Spleen (tissue), 7 donors: ENCODE results near the gene RPAP2.

Source experiments
- CTCF ChIP-seq, 11 experiments: fragments of 200-600 bp in 7 of 11; fragments of 450-650 bp in 4 of 11; sonication (generic) in 4 of 11; IDR thresholded peaks in 8 of 11; conservative IDR thresholded peaks in 3 of 11; 1 replicate in 7 of 11; 2 replicates in 4 of 11; pipeline versions ENCODE4 v1.4.0 to v1.8.0; 2016 to 2021; ENCODE audit warnings: antibody characterized with exemption in 11 of 11, inconsistent platforms in 4 of 11, mild to moderate bottlenecking in 1 of 11
- POLR2AphosphoS5 ChIP-seq, 3 donors: sonication (generic); formaldehyde crosslinking; IDR thresholded peaks; one replicate each; pipeline ENCODE4 v1.5.1; 2017; ENCODE audit warnings: antibody characterized with exemption in 3 of 3
- donor health status: DM: no; HTN: no; CAD: no; lungs with moderate emphysema.
- donor health status: DM: no; HTN: no; CAD: no.
- donor health status: DM: no; HTN: no; CAD: no.

GRCh38 chr1:92346866-92347640 lies 48.2 kb downstream of the RPAP2 start:
- no peak for TF ChIP-seq CTCF (IDR thresholded peaks at IDR 0.05 in 8 of 11, conservative IDR thresholded peaks at IDR 0.05 in 3 of 11)
- no peak for TF ChIP-seq POLR2AphosphoS5 (IDR thresholded peaks at IDR 0.05)
